Fibroblast of gingiva (primary cell): ENCODE data around the gene COLGALT1.
"Not testable (repeated sequence)": the region's sequence is repeated elsewhere in the genome, so short reads cannot be mapped to it uniquely, and the experiment has no call there.

Experiments used
- DNase-seq: peaks from one replicate; pipeline ENCODE4 v3.0.0-alpha.2; 2011; ENCODE audit warnings: low read depth

The COLGALT1 gene

GRCh38 chr19:17555480-17555928 lies at the start of gene COLGALT1:
COLGALT1 (plus strand) TSS chr19:17555649; CDS start chr19:17555714, 65 bp downstream.
- peak; percentile 95 for DNase-seq

GRCh38 chr19:17506745-17507144 lies 48.7 kb upstream of the COLGALT1 start:
- no peak for DNase-seq

GRCh38 chr19:17508558-17508933 lies 46.9 kb upstream of the COLGALT1 start:
- not testable (repeated sequence) for DNase-seq

- DNase-seq = no peak
Measured at GRCh38 chr19:17510220-17510993, 45.0 kb upstream of the COLGALT1 start.

GRCh38 chr19:17511724-17512573 lies 43.5 kb upstream of the COLGALT1 start:
- DNase-seq = peak; percentile 88

GRCh38 chr19:17512574-17512939 lies 42.9 kb upstream of the COLGALT1 start:
- DNase-seq = no peak

GRCh38 chr19:17515408-17516149 lies 39.9 kb upstream of the COLGALT1 start:
- DNase-seq = no peak

GRCh38 chr19:17517898-17518297 lies 37.6 kb upstream of the COLGALT1 start:
- no peak for DNase-seq

GRCh38 chr19:17518654-17519053 lies 36.8 kb upstream of the COLGALT1 start:
- not testable (repeated sequence) for DNase-seq

GRCh38 chr19:17519967-17520366 lies 35.5 kb upstream of the COLGALT1 start:
- no peak for DNase-seq

GRCh38 chr19:17520865-17521264 lies 34.6 kb upstream of the COLGALT1 start:
- no peak for DNase-seq

- DNase-seq = no peak
Measured at GRCh38 chr19:17522988-17523872, 32.2 kb upstream of the COLGALT1 start.

- no peak for DNase-seq
Measured at GRCh38 chr19:17524651-17525050, 30.8 kb upstream of the COLGALT1 start.

- no peak for DNase-seq
Measured at GRCh38 chr19:17525141-17525540, 30.3 kb upstream of the COLGALT1 start.

GRCh38 chr19:17526922-17527321 lies 28.5 kb upstream of the COLGALT1 start:
- no peak for DNase-seq

GRCh38 chr19:17527326-17527725 lies 28.1 kb upstream of the COLGALT1 start:
- DNase-seq = no peak

GRCh38 chr19:17528610-17529009 lies 26.8 kb upstream of the COLGALT1 start:
- DNase-seq = no peak

GRCh38 chr19:17529239-17530158 lies 25.9 kb upstream of the COLGALT1 start:
- no peak for DNase-seq

GRCh38 chr19:17530586-17530985 lies 24.9 kb upstream of the COLGALT1 start:
- DNase-seq = no peak

GRCh38 chr19:17532116-17532515 lies 23.3 kb upstream of the COLGALT1 start:
- DNase-seq = no peak
